Stimulated activated CD4-positive, alpha-beta T cell treated with anti-CD3 and anti-CD28 coated beads, Interleukin-1b, Interleukin-23, amount 100 ng/mL, for 4 hours (primary cell): Measurements from ENCODE around the gene SPATA13.
"Not testable (repeated sequence)": the region's sequence is repeated elsewhere in the genome, so short reads cannot be mapped to it uniquely, and the experiment has no call there.

Experiments used
- DNase-seq, 2 donors: peaks; one replicate each; pipeline ENCODE4 v3.0.0-alpha.2; 2020; ENCODE audit warnings: low read depth in 2 of 2

Gene SPATA13

GRCh38 chr13:24313439-24313838 is 152.9 kb downstream of the SPATA13 start:
- no peak for DNase-seq

GRCh38 chr13:24317835-24318234 is 157.3 kb downstream of the SPATA13 start:
- not testable (repeated sequence) for DNase-seq

GRCh38 chr13:24318878-24319277 is 158.4 kb downstream of the SPATA13 start:
- DNase-seq: not testable (repeated sequence)

GRCh38 chr13:24319641-24320040 is 159.1 kb downstream of the SPATA13 start:
- DNase-seq: not testable (repeated sequence)

DNA sequence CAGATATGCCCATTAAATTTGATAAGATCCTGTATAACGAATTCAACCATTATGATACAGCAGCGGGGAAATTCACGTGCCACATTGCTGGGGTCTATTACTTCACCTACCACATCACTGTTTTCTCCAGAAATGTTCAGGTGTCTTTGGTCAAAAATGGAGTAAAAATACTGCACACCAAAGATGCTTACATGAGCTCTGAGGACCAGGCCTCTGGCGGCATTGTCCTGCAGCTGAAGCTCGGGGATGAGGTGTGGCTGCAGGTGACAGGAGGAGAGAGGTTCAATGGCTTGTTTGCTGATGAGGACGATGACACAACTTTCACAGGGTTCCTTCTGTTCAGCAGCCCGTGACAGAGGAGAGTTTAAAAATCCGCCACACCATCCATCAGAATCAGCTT is 160.9 kb downstream of the SPATA13 start:
- DNase-seq: not testable (repeated sequence)

DNA sequence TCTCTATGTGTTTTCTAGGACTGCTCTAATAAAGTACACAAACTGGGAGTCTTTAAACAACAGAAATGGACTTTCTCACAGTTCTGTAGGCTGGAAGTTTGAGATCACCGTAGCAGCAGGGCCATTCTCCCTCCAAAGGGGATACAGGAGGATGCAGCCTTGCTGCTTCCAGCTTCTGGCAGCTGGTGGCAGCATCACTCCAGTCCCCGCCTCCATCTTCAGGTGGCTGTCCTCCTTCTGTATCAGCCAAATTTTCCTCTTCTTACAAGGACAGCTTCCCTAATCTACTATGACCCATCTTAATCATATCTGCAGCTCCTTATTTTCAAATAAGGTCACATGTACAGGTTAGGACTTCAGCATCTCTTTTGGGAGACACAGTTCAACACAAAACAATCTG is 161.9 kb downstream of the SPATA13 start:
- not testable (repeated sequence) for DNase-seq

DNA sequence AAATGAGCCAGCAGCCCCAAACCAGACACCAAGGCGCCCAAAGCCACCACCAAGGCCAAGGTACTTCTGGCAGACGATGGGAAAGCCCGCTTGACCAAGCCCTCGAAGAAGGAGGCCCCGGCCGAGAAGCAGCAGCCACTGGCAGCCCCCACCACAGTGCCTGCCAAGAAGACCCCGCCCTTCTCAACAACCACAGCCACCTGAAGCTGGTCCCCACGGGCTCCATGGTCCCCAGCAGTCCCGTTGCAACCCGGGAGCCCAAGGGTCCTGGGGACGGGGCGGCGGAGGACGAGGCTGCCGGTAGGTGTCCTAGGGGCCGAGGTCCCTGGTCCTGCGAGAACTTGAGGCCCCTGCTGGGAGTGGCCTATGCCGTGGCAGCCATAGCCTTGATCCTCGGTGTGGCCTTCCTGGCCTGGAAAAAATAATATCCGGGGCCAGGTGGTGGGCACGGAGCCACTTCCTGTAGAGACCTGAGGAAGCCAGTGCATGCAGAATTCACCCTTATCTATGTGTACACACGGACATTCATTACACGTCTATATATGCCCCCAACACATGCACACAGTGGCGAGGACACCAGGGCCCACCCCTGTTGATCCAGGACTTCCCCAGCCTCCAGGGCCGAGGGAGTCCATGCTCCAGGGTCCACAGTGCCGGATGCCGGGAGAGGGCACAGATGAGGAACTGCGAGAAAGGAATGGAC is 162.7 kb downstream of the SPATA13 start:
- DNase-seq: no peak

DNA sequence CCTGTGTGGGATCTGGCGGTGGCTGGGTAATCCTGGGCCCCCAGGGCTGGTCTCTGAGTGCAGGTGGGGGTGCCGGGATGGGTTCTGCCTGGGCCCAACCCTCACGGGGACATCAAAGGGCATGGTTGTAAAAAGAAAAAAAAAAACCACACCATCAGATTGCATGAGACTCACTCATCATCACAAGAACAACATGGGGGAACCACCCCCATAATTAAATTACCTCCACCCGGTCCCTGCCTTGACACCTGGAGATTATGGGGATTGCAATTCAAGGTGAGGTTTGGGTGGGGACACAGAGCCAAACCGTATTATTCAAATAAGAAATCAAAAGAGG is 163.2 kb downstream of the SPATA13 start:
- no peak for DNase-seq

DNA sequence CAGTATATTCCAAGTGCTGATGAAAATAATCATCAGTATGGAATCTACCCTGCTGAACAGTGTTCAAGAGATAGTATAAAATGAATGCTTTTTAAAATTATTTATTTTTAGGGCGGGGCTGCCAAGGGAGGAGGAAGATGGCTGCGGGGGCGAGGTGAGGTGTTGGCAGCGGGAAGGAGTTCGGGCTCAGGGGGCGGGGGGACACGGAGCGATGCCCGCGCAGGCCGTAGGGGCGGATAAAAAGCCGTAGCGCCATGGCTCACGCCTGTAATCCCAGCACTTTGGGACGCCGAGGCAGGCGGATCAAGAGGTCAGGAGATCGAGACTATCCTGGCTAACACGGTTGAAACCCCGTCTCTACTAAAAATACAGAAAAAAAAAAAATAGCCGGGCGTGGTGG is 167.1 kb downstream of the SPATA13 start:
- DNase-seq: not testable (repeated sequence)

GRCh38 chr13:24328145-24328544 is 167.6 kb downstream of the SPATA13 start:
- no peak for DNase-seq

- no peak for DNase-seq
These were observed 178.2 kb downstream of the SPATA13 start for GRCh38 chr13:24338721-24339120.

DNA sequence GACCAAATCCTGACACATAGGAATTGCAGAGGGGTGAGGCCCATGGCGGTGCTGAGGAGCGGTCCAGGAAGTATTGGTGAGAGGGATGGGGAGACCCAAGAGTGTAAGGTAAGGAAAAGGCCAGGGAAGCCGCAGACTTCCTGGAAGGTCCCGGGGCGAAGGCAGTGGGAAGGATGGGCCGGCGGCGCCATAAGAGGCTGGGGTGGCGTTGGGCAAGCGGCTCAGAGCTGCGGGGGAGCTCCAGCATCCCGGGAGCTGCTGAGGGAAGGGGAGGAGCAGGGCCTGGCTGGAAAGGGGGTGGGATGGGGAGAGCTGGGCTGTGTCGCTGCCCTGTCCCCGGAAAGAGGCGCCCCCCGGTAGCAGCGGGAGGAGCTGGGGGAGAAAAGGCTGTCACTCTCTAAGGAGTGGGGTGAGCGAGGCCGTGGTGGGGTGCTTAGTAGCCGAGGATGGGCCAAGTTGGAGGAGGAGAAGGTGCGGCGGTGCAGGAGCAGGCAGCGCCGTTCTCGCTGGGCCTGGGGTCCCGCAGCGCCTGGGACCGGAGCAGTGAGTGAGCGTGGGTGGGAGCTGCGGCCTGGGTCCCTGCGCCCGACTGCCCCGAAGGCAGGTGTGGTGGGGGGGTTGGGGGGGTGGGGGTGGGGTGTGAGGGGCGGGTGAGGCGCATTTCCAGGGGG is 179.6 kb downstream of the SPATA13 start:
- DNase-seq: no peak

- no peak for DNase-seq
These were observed 180.1 kb downstream of the SPATA13 start for GRCh38 chr13:24340608-24340955.

- DNase-seq: no peak
These were observed 180.9 kb downstream of the SPATA13 start for GRCh38 chr13:24341439-24341838.

GRCh38 chr13:24348385-24348784 is 187.9 kb downstream of the SPATA13 start:
- DNase-seq: no peak

DNA sequence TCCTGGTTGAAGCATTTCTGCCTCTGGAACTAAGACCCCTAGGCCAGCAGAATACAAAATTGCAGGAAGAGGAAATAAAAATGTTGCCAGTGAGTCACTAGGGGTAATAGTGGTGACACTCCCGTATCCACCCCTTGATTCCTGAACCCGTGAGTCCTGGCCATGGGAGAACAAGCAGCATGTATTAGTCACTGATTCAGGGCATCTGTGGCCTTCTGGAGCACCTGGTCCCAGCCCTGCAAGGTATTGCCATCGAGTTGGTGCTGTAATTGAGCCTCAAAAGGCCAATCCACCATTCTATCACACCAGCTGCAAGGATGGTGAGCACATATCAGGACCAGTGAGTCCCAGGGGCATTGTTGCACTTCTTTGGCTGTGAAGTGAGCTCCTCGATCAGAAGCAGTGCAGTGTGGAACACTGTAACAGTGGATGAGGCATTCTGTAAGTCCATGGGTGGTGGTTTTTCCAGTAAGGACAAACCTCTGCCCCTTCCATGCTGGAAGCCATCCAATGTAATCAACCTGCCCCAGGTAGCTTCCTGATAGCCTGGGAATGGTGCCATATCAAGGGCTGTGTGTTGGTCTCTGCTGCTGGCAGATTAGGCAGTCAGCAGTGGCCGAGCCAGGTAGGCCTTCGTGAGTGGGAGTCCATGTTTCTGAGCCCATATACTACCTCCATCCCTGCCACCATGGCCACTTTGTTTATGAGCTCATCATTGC is 188.4 kb downstream of the SPATA13 start:
- no peak for DNase-seq

DNA sequence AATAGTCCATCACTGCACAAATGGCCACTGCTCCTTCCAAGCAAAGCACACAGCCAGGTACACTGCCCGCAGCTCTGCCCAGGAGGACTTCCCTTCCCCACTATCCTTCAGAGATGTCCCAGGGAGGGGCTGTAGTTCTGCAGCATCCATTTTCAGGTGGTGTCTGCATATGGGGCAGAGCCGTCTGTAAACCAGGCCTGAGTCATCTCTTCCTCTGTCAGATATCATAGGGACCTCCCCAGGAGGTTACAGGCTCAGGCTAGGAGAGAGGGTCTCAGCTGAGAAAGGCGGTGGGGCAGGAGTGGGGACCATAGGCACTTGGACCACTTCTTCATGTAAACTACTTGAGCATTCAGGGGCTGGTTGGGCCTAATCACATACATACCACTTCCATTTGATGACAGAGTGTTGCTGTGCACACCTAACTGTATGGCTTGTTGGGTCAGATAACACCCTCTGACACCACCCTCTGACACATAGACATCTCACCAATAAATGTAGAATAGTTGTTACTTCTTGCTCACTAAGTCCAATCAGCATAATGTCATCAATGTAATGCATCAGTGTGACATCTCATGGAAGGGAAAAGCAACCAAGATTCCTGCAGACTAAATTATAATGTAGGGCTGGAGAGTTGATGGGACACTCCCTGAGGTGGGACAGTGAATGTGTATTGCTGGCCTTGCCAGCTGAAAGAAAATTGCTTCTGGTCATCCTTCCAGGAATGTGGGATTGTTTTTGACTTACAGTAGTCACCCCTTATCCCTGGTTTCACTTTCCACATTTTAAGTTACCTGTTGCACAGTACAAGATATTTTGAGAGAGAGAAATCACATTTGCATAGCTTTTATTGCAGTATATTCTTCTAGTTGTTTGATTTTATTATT is 189.5 kb downstream of the SPATA13 start:
- DNase-seq: not testable (repeated sequence)

GRCh38 chr13:24351423-24351822 is 190.9 kb downstream of the SPATA13 start:
- DNase-seq: no peak

GRCh38 chr13:24353736-24354135 is 193.2 kb downstream of the SPATA13 start:
- DNase-seq: no peak

DNA sequence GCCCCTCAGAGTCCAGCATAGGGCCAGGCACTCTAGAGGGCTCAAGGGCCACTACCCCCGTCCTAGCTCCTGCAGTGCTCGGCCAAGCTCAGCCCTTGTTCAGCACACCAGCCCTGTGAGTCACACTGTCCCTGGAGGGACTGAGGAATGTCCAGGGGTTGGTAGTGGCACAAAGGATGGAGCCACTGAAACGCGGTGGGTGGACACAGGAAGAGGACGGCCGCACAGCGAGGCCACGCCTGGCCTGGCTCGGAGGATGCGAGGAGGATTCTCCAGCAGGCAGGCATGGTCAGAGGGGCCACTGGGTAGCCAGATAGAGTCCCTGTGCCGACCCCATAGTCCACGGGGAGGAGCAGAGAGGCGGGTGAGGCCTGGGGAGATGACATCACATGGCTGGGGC is 194.6 kb downstream of the SPATA13 start:
- DNase-seq: no peak

- DNase-seq: no peak
These were observed 195.8 kb downstream of the SPATA13 start for GRCh38 chr13:24356270-24356669.
